NCI-H1930 (cell line): ENCODE measurements around the gene GTF3C4.
A peak's percentile ranks its signal among the peaks of the same experiment; 100 is the strongest.

Source experiments
- DNase-seq, 2 experiments: peaks; one replicate each; lab custom pipeline; 2025; lab: John Stamatoyannopoulos, UW

GTF3C4 gene

DNA sequence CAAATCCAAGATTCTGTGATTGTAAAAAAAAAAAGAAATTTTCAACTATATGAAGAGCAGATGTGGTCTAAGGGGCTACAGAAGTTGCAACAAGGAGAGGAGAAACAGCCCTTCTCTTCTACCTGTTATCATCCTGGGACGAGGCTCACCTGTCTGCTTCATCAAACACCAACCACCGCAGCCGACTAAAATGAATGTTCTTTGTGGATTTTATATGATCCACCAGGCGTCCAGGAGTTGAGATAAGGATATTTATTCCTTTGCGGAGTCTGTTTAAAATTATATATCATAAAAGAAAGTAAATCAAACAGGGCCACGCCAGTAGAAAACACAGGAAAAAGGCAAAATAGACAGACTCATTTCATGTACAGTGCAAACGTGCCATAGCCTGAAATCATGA, 22.0 kb upstream of the GTF3C4 start:
- no peak for DNase-seq

DNA sequence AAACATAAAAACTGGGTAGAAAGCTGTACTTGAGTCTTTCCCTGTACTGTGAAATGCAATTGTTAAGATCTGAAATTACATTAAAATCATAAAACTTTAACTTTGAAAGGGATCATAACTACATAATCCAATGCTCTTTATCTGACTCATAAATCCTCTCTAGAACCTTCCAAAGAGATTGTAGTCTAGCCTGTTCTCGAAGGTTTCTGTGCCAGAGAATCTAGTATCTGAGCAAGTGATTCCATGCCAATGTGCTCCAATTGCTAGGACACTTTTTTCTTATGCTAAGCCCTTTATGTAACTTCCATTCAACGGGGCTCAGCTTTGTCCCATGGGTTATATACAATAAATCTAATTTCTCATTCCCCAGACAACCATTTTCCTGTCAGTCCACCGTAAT, 21.6 kb upstream of the GTF3C4 start:
- DNase-seq, result no peak

DNA sequence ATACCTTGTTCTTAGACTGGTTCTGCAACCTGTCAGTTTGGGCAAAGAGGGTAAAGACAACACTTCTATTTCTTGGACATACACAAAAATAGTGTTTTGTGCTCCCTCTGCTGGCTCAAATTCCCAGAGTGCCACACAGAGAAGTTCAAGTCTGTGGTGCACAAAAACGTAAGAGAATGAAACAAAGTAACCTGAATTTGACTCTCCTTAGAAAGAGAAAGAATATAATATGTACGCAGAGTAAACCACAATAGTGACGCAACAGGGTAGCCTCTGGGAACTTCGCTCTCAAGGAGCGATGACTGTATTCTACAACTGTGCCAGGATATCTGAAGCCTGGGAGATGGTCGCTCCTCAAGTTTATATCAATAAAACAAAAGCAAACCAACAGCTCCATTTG, 19.0 kb upstream of the GTF3C4 start:
- DNase-seq, result no peak

DNA sequence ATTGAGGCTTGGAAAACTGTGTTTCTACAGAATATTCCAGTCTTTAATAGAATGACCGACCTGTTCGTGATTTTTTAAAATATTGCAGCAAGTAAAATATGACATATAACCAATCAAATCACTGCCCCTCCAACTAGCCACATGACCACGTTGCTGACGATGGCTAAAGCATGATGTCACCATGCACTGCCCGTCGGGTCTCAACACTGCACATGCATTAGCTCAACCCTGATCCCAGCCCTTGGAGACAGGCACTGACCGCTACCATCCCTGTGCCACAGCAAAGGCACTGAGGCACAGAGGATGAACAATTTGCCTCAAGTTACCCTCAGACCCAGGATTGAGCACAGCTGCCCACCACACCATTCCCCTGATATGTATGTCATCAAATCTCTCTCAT, 14.0 kb upstream of the GTF3C4 start:
- no peak for DNase-seq

DNA sequence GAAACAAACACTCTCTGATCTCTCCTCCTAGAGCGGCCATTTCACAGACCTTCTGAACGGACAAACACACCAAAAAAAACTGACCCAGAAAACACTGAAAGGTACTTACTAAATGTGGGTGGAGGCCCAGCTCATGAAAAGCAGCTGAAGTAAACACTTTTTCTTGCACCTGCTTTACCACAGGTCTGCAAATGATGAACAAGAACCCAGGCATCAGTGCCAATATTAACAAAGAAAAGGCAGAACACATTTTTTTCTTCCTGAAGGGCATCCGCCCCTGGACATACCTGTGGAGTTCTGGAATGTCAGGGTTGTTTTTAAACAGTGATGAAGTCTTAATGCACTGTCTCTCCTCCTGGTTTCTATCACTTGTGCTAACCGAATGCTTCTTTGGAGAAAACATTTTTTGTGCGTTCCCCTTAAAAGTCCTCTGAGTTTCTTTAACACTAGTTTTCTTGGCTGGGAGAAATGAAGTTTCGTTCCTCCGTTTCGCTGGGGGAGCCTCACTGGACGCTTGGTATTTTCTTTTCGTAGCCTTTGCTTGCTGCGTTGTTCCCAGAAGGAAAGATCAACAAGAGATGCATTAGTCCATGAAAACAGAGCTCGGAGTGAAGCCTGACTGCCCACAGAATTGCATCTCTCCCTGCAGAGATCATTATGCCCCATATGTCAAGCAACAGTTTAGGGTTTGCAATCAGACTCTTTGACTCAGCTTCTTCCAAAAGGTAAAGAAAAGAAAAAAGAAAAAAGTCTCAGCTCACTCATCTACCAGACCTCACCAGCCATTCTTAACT, 7.9 kb upstream of the GTF3C4 start:
- no peak for DNase-seq

DNA sequence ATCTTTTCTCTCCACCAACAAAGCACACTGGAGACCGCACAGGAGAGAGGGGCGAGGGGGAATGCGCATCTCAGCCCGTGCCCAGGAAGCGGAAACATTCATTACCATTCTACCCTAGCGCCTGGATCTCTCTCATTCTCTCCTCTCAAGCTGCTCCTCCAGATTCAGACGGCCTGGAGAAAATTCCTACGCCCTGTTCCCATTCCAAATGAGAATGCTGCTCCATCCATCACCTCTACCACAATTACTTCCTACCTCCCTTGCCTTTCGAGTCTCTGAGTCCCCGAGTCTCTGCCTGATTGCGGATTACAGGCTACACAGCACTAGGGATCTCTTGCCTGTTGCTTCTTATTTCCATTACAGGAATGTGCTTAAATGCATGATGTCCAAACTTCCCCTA, 7.1 kb upstream of the GTF3C4 start:
- DNase-seq, result no peak

DNA sequence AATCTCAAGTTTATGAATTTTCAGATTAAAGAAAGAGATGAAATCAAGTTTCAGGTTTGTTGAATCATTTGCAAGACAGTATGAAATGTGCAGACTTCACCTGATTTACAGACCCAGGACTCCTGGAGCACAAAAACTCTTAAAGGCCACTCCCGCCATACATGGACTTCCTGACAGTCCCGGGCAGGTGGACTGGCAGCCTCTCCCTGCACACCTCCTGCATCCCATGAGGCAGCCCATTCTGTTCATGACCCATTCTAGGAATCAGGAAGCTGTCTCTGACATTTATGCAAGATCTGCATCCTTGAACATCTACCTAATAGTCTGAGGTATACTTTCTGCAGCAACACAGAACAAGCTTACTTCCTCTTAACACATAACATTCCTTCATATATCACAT, 6.4 kb upstream of the GTF3C4 start:
- no peak for DNase-seq

DNA sequence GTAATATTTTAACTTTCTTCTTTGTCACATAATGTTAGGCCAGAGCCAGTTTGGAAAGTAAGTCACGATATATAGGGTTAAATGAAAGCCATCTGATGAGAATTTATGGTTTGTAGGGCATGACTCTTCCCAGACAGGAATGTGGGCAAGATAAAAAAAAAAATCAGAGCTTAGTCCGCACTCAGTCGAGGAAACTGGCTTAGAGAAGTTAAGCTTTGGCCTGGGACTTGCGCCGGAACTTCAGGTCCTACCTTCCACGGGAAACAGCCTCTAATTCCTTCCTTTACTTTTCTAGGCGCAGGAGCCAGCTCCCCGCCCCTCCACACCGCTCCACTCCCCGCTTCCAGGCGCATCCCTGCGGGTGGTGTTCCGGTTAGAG, 956 bp upstream of the GTF3C4 start:
- DNase-seq, result no peak

DNA sequence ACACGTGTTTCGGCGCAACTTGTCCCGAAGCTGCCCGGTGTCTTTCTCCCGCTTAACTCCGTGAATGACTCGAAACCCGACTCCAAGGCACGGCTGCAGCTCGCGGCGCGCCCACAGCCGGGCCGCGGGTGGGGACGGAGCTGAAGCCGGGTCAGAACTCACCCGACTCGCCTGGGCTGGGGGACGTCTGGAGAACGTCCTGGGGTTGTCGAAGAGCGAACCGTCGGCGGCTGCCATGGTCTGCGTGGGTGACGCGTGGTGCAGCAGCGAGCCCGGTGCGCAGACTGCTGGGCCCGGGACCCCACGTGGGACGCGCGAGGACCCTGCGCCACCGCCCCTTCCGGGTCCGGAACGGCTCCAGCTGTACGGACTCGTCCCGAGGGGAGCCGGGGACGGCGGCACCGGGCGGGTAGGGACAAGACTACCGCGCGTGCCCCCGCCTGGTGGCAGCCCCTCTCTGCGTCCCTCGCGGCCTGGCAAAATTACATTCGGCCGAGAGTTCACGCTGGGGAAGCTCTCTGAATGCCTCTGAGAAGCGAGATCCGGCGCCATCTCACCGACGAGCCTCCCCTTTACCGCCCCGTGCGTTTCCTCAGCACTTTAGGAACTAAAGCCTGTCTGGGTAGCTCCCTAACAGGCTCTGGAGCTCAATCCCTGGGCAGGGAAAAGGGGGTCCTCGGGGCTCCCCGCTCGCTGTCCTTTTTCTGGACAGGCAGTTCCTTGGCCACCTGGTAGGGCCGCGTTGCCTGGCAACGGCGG, 387 bp upstream of the GTF3C4 start, which contains the start of gene DDX31:
TSS of gene DDX31 (minus strand) at position 286 of the 759 bp plus-strand sequence. CDS start at position 237, 49 bp downstream.
- DNase-seq, result peak; percentile 58 to 81

DNA sequence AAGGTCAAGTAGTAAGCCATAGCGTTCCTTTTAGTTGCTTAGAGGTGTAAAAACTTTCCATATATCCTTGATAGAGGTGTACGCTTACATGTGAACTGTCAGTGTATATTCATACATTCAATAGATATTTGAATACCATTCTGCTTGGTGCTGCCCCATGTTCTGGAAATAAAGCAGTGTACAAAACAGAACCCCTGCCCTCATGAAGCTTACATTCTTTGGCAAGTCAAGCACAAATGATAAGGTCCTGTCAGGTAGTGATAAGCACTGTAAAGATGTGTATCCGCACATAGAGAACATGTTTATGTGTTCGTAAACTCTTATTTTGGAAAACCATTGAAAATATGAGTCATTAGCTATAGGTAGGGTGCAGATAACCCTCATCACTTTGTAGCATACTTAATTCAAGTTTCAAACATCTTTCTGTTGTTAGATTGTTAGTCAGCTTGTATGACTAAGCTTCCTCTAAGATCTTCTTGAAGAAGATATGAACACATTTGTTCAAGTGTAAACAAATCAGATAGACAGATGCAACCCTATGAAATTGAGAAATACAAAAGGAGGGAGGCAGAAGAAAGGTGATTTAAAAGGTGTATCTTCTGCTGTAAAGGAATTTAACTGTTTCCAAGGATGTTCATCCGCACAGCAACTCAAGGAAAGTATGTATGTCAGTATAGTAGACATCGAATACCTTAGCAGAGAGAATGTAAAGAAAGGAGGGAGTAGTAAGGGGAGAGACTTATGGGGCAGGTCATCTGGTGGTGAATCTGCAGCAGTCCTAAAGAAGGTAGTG, 1.6 kb downstream of the GTF3C4 start:
- DNase-seq, result no peak

DNA sequence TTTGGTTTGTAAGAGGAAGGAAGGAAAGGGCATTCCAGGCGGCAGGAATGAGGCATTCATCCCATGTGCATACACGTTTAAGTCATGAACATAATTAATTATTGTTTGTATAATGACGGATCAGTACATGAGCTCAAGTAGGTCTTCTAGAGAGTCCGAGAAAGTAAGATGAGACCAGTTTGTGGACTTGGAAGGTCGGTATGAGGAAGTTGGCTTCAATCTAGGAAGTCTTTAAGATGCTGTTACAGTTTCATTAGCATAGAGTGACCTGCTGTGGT, 2.1 kb downstream of the GTF3C4 start:
- no peak for DNase-seq

DNA sequence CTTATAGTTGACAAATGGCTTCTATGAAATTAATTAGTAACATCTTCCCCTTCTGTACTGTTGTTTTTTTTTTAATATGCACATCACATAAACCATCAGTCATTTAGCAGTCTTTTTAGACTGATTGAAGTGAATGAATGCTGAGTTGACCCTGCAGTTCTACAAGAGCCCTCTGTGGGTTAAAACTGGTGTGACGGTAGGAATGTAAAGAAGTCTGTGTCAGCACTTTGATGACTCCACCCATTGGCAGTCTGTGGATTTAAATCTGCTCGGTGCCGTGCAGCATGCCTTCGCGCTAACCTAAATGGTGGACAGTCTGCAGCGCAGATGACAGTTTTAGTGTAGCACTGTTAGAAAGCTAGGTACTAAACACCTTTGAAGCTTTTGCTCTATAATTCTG, 3.1 kb downstream of the GTF3C4 start:
- DNase-seq, result no peak

DNA sequence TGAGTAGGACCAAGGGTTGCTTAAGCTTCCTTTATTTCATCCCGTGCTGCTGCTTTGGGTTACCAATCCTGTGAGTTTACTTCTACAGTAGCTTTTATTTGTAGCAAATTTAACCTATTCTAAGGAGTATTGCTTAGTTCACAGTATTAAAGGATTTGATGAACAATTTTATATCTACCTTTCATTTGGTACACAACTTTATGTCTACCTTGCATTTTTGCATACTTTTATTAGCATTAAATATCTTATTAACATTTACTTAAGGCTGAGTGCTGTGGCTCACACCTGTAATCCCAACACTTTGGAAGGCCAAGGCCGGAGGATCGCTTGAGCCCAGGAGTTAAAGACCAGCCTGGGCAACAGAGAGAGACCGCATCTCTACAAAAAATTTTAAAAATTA, 4.2 kb downstream of the GTF3C4 start:
- DNase-seq, result no peak

DNA sequence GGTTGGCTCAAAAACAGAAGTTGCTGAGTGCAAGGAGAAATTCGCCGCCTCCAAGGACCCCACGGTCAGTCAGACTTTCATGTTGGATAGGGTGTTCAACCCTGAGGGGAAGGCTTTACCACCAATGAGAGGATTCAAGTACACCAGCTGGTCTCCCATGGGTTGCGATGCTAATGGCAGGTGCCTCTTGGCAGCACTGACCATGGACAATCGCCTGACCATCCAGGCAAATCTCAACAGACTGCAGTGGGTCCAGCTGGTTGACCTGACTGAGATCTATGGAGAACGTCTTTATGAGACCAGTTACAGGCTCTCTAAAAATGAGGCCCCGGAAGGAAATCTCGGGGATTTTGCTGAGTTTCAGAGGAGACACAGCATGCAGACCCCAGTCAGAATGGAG, 7.7 kb downstream of the GTF3C4 start:
- DNase-seq, result no peak

DNA sequence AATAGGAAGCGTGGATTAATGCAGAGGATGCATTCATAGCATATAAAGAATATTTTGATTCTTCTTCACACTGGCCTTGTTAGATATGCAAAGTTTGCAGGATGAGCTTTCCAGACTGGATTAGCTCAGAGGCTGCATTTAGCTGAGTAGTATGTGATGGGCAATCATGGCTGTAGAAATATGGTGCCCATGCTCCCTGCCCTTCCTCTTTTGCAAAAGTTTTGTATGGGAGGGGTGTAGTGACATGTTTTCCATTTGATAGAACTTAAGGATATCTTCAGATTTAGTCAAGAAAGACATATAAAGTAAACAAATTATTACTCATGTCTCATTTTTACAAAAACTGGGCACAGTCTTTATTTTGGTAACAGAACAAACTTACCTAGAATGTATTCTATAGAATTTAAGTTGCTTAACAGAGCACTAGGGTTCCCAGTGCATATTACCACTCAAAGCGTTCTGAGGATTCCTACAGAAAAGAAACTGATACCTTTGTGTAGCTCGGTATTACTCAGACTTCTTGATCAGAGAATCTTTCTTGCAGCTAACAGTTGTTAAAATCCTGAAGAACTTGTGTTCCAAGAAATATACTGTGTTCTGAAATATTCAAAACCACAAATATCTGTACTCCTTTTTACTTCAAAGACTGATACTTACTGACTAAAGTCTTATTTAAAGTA, 9.8 kb downstream of the GTF3C4 start:
- DNase-seq, result no peak

DNA sequence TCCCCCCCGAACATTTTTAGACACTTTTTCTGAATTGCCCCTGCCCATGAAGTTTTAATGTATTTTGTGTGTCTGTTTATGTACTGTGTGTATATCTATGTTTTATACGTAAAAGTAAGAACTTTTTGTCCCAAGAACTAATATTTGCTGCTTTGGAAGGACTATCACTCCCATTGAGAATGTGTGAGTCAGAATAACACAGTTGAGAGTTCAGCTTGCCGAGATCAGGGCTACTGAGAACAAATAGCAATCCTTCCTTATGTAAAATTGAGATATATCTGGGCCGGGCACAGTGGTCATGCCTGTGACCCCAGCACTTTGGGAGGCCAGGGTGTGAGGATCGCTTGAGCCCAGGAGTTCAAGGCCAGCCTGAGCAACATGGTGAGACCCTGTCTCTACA, 11.3 kb downstream of the GTF3C4 start:
- no peak for DNase-seq

DNA sequence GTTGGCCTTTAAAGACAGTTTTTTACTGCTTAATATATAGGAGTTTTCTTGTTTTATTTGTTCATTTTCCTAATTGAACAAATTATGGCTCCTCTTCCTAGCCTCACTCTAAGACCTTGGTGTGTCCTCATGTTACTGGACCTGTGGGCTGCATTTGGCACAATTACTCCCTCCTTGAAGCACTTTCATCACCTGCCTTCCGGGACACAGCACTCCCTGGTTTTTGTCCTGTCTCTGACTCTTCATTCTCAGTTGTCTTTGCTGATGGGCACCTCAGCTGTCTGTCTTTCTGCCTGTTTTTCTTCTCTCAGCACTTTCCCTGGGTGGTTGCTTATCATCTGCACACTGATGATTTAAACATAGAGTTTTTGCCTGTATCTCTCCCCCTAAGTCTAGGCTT, 13.6 kb downstream of the GTF3C4 start:
- DNase-seq, result no peak

DNA sequence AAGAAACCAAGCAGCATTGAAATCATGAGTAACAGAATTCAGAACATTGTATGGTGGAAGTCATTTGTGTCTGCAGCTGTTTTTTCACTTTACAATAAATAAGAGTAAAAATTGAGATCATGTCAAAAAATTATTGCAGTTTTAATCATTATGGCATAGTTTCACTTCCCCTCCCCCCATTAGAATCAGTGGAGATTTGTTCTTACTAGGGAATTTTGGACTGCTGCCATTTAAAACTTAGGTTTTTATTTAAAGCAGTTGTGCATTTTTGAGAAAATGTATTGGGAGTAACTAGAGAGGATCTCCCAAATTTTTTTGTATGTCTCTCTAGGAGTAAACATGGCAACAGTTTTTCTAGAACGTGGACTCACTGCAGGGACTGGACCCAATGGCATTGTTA, 20.4 kb downstream of the GTF3C4 start:
- DNase-seq, result no peak

DNA sequence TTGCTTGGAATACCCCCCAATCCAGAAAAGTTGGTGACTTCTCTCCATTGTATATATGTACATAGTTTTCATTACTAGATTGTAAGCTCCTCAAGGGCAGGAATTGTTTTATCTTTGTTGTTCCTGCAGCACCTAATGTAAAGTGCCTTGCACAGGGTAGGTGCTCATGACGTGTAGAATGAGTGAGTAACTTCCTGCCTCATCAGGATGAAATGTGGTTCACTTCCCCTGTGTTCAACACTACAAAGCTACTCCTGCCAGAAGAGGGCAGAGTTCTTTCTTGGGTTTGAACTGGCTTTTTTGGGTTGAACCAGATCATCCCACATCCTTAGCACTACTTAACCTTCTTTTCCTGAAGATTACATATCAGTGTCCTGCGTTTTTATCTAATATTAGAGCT, 23.9 kb downstream of the GTF3C4 start:
- DNase-seq, result no peak

DNA sequence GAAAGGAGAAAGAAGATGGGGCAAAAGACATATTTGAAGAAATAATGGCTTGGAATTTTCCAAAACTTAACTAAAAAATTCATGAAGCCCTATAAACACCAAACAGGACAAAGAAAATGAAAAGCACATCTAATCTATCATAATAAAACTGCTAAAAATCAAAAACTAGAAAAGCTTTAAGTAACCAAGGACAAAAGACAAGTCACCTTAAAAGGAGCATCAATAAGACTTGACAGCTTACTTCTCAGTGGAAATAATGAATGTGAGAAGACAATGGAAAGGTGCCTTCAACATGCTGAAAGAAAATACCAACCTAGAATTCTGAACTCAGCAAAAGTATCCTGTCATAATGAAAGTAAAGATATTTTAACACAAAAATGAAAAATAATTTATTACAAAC, 27.0 kb downstream of the GTF3C4 start:
- no peak for DNase-seq

DNA sequence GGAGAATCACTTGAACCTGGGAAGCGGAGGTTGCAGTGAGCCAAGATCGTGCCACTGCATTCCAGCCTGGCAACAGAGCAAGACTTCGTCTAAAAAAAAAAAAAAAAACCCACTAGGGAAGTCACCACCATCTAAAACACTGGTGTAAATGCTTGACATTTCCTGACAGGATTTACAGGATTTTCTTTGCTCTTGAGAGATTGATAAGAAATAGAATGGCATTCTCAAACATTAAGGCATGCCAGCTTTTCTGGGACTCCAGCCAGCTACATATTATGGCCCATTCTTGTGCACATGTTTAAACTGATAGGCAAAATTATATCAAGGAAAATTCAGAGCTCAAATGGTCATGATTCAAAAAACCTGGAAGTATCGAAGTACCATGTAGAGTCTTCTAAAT, 28.7 kb downstream of the GTF3C4 start:
- no peak for DNase-seq

DNA sequence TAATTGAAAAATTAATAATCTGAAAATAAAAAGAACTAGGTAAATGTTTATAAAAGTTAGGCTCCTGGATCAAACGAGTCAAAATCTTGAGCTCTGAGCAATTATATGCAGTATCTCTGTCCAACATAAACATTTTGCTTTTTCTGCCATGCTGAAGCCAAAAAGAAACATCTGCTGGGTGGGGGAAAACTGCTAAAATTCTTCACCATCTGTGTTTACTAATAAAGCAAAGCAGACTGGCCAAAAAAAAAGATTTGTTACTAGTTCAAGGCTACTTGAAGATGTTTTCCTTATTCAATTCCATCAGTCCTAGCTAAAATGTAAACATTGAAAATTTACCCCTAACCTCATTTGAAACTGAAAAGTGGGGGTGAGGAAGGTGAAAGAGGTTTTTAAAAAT, 29.7 kb downstream of the GTF3C4 start:
- no peak for DNase-seq

DNA sequence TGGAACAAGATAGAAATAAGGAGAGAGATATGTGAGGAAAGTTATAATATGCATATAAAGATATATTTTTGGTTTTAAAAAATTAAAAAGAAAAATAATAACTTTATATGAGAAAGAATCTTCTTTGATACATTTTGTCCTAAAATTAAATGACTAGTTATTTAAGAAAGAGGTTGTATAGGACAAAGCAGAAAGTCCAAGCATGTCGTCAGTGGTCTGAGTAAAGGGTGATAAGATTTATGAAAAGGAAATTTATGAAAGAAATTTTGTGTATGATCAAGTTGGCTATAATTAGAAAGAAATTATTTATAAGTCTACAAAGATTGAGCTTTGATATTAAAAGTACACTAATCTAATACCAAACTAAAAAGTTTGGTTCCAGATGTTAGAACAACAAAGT, 32.0 kb downstream of the GTF3C4 start:
- no peak for DNase-seq
